ENCODE results near the gene DDAH1.

Gene DDAH1

GRCh38 chr1:85320371-85321131 is 144.4 kb downstream of the DDAH1 start:
- no peak for DNase-seq (ENCODE audit: low read depth, low spot score)
- no peak overlapping the region for H3K4me3 ChIP-seq (ENCODE audit: low read length)

- no peak for DNase-seq (ENCODE audit: low read depth, low spot score)
Measured at GRCh38 chr1:85319931-85320330, 145.0 kb downstream of the DDAH1 start.

GRCh38 chr1:85319491-85319890 is 145.5 kb downstream of the DDAH1 start:
- DNase-seq (ENCODE audit: low read depth, low spot score): no peak
- H3K4me3 ChIP-seq (ENCODE audit: low read length): no peak overlapping the region

More at GRCh38 chr1:85319931-85320330, 145.0 kb downstream of the DDAH1 start:
- no peak overlapping the region for H3K4me3 ChIP-seq (ENCODE audit: low read length)

- DNase-seq (ENCODE audit: low read depth, low spot score): no peak
- H3K4me3 ChIP-seq (ENCODE audit: low read length): no peak overlapping the region
Measured at GRCh38 chr1:85318217-85318616, 146.7 kb downstream of the DDAH1 start.

- H3K4me3 ChIP-seq (ENCODE audit: low read length): no peak overlapping the region
- no peak for DNase-seq (ENCODE audit: low read depth, low spot score)
Measured at GRCh38 chr1:85317560-85317959, 147.4 kb downstream of the DDAH1 start.

- DNase-seq (ENCODE audit: low read depth, low spot score): no peak
- H3K4me3 ChIP-seq (ENCODE audit: low read length): no peak overlapping the region
Measured at GRCh38 chr1:85316321-85316720, 148.6 kb downstream of the DDAH1 start.

- no peak overlapping the region for H3K4me3 ChIP-seq (ENCODE audit: low read length)
- no peak for DNase-seq (ENCODE audit: low read depth, low spot score)
Measured at GRCh38 chr1:85315789-85316188, 149.2 kb downstream of the DDAH1 start.

- H3K4me3 ChIP-seq (ENCODE audit: low read length): no peak overlapping the region
- DNase-seq (ENCODE audit: low read depth, low spot score): no peak
Measured at GRCh38 chr1:85314726-85315125, 150.2 kb downstream of the DDAH1 start.

- H3K4me3 ChIP-seq (ENCODE audit: low read length): no peak overlapping the region
- DNase-seq (ENCODE audit: low read depth, low spot score): no peak
Measured at GRCh38 chr1:85313888-85314696, 150.9 kb downstream of the DDAH1 start.

- no peak for DNase-seq (ENCODE audit: low read depth, low spot score)
- no peak overlapping the region for H3K4me3 ChIP-seq (ENCODE audit: low read length)
Measured at GRCh38 chr1:85311818-85312217, 153.1 kb downstream of the DDAH1 start.

GRCh38 chr1:85308833-85309350 is 156.1 kb downstream of the DDAH1 start:
- no peak for DNase-seq (ENCODE audit: low read depth, low spot score)

GRCh38 chr1:85307987-85308832 is 156.7 kb downstream of the DDAH1 start:
- no peak overlapping the region for H3K4me3 ChIP-seq (ENCODE audit: low read length)
- peak; percentile 27 for DNase-seq (ENCODE audit: low read depth, low spot score)

More at GRCh38 chr1:85308833-85309350, 156.1 kb downstream of the DDAH1 start:
- H3K4me3 ChIP-seq (ENCODE audit: low read length): no peak overlapping the region

GRCh38 chr1:85306236-85306635 is 158.7 kb downstream of the DDAH1 start:
- no peak for DNase-seq (ENCODE audit: low read depth, low spot score)

GRCh38 chr1:85303440-85304162 is 161.4 kb downstream of the DDAH1 start:
- peak; percentile 43 for DNase-seq (ENCODE audit: low read depth, low spot score)

More at GRCh38 chr1:85306236-85306635, 158.7 kb downstream of the DDAH1 start:
- no peak overlapping the region for H3K4me3 ChIP-seq (ENCODE audit: low read length)

GRCh38 chr1:85300140-85300539 is 164.8 kb downstream of the DDAH1 start:
- H3K4me3 ChIP-seq (ENCODE audit: low read length): no peak overlapping the region

More at GRCh38 chr1:85303440-85304162, 161.4 kb downstream of the DDAH1 start:
- no peak overlapping the region for H3K4me3 ChIP-seq (ENCODE audit: low read length)

GRCh38 chr1:85297855-85298629 is 166.9 kb downstream of the DDAH1 start:
- DNase-seq (ENCODE audit: low read depth, low spot score): peak; percentile 86

More at GRCh38 chr1:85300140-85300539, 164.8 kb downstream of the DDAH1 start:
- DNase-seq (ENCODE audit: low read depth, low spot score): no peak

GRCh38 chr1:85297538-85297854 is 167.5 kb downstream of the DDAH1 start:
- no peak overlapping the region for H3K4me3 ChIP-seq (ENCODE audit: low read length)
- no peak for DNase-seq (ENCODE audit: low read depth, low spot score)

More at GRCh38 chr1:85297855-85298629, 166.9 kb downstream of the DDAH1 start:
- H3K4me3 ChIP-seq (ENCODE audit: low read length): no peak overlapping the region

GRCh38 chr1:85296980-85297379 is 168.0 kb downstream of the DDAH1 start:
- H3K4me3 ChIP-seq (ENCODE audit: low read length): no peak overlapping the region

More at GRCh38 chr1:85296980-85297379, 168.0 kb downstream of the DDAH1 start:
- DNase-seq (ENCODE audit: low read depth, low spot score): no peak
